HepG2 (cell line): ENCODE data around the gene SNRNP25.
"Not testable (repeated sequence)": the region's sequence is repeated elsewhere in the genome, so short reads cannot be mapped to it uniquely, and the experiment has no call there.

ENCODE experiments used
- ESRRA ChIP-seq: sonication (generic); formaldehyde crosslinking; IDR thresholded peaks from 2 replicates; pipeline ENCODE4 v1.5.1; 2020; ENCODE audit warnings: mild to moderate bottlenecking, low read depth, missing genetic modification reagents
- ETV6 ChIP-seq: sonication (generic); formaldehyde crosslinking; conservative IDR thresholded peaks from 2 replicates; pipeline ENCODE4 v1.4.0; 2020; ENCODE audit warnings: missing genetic modification reagents
- GZF1 ChIP-seq: sonication (generic); formaldehyde crosslinking; IDR thresholded peaks from 2 replicates; pipeline ENCODE4 v1.5.1; 2020; ENCODE audit warnings: mild to moderate bottlenecking, missing genetic modification reagents
- JUND ChIP-seq: sonication (generic); formaldehyde crosslinking; IDR thresholded peaks from 2 replicates; pipeline ENCODE4 v1.8.0; 2022; ENCODE audit warnings: mild to moderate bottlenecking, missing genetic modification reagents
- MAFK ChIP-seq, 2 experiments: IDR thresholded peaks in 1 of 2; conservative IDR thresholded peaks in 1 of 2; 2 replicates each; pipeline ENCODE4 v1.6.1; 2011; ENCODE audit warnings: improper control_type of control experiment in 2 of 2, low read length in 2 of 2
- SP2 ChIP-seq: sonication (generic); formaldehyde crosslinking; IDR thresholded peaks from 2 replicates; pipeline ENCODE4 v1.5.1; 2020; ENCODE audit warnings: mild to moderate bottlenecking, missing genetic modification reagents
- XRCC5 ChIP-seq: fragments of 200-400 bp; formaldehyde crosslinking; optimal IDR thresholded peaks from 2 replicates; pipeline ENCODE3; 2017; ENCODE audit warnings: mild to moderate bottlenecking, low read length
- ZNF17 ChIP-seq: sonication (generic); formaldehyde crosslinking; IDR thresholded peaks from 2 replicates; pipeline ENCODE4 v1.5.0; 2020; ENCODE audit warnings: mild to moderate bottlenecking, missing genetic modification reagents
- TF ChIP-seq, protein P1 (sequence below): sonication (generic); formaldehyde crosslinking; IDR thresholded peaks from 2 replicates; pipeline ENCODE4 v1.4.0; 2020; ENCODE audit warnings: missing genetic modification reagents
- TF ChIP-seq, protein P2 (sequence below): sonication (generic); formaldehyde crosslinking; IDR thresholded peaks from 2 replicates; pipeline ENCODE4 v1.4.0; 2020; ENCODE audit warnings: missing genetic modification reagents, borderline replicate concordance
- TF ChIP-seq, protein P3 (sequence below): sonication (generic); formaldehyde crosslinking; IDR thresholded peaks from 2 replicates; pipeline ENCODE4 v1.4.0; 2020; ENCODE audit warnings: missing genetic modification reagents

DNA sequence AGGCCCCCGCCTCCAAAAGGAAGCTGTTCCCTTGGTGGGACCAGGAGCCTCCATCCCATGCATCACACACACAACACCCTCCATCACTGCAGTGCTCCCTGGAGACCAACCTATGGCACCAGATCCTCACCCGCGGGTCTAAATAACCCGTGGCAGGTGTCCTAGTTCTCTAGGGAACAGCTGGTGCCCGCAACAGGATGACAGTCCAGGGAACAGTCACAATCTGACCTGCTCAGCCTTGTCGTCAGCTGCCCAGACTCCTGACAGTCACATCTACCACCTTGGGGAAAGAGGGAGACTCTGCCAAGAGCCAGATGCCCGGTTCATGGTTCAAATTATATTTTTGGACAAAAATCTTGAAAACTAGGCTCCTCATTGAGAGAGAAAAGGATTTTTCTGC lies 23.0 kb upstream of the SNRNP25 start:
- not testable (repeated sequence) for TF ChIP-seq ZNF17 (CRISPR knock-in tag); XRCC5; MAFK (conservative IDR thresholded peaks at IDR 0.05 in 1 of 2, IDR thresholded peaks at IDR 0.05 in 1 of 2; ENCODE audit: low read length in 2 of 2); ETV6 (CRISPR knock-in tag); SP2; ESRRA; JUND (CRISPR knock-in tag); GZF1
- TF ChIP-seq, protein P1, sequence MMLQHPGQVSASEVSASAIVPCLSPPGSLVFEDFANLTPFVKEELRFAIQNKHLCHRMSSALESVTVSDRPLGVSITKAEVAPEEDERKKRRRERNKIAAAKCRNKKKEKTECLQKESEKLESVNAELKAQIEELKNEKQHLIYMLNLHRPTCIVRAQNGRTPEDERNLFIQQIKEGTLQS, result not testable (repeated sequence)
- TF ChIP-seq, protein P2, sequence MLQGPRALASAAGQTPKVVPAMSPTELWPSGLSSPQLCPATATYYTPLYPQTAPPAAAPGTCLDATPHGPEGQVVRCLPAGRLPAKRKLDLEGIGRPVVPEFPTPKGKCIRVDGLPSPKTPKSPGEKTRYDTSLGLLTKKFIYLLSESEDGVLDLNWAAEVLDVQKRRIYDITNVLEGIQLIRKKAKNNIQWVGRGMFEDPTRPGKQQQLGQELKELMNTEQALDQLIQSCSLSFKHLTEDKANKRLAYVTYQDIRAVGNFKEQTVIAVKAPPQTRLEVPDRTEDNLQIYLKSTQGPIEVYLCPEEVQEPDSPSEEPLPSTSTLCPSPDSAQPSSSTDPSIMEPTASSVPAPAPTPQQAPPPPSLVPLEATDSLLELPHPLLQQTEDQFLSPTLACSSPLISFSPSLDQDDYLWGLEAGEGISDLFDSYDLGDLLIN (CRISPR knock-in tag), result not testable (repeated sequence)
- TF ChIP-seq, protein P3, sequence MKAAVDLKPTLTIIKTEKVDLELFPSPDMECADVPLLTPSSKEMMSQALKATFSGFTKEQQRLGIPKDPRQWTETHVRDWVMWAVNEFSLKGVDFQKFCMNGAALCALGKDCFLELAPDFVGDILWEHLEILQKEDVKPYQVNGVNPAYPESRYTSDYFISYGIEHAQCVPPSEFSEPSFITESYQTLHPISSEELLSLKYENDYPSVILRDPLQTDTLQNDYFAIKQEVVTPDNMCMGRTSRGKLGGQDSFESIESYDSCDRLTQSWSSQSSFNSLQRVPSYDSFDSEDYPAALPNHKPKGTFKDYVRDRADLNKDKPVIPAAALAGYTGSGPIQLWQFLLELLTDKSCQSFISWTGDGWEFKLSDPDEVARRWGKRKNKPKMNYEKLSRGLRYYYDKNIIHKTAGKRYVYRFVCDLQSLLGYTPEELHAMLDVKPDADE (CRISPR knock-in tag), result not testable (repeated sequence)
